Panc1 (cell line): Measurements from ENCODE around the gene NRG2.

ENCODE experiments used
- POLR2AphosphoS5 ChIP-seq: IDR thresholded peaks from 2 replicates; pipeline ENCODE4 v1.6.1; 2012; ENCODE audit warnings: mild to moderate bottlenecking, low read depth, low read length, moderate library complexity
- SIN3A ChIP-seq: IDR thresholded peaks from 2 replicates; pipeline ENCODE4 v1.6.1; 2012; ENCODE audit warnings: low read depth, mild to moderate bottlenecking, low read length, moderate library complexity, borderline replicate concordance; ENCODE audit not compliant: insufficient read depth
- TF ChIP-seq, protein P1 (sequence below): fragments of 450-650 bp; IDR thresholded peaks from 2 replicates; pipeline ENCODE4 v1.5.1; 2017; ENCODE audit warnings: mild to moderate bottlenecking
- TF ChIP-seq, protein P2 (sequence below), 2 experiments: IDR thresholded peaks; 2 replicates each; pipeline ENCODE4 v1.6.1; 2011 to 2012; ENCODE audit warnings: low read depth in 2 of 2, control low read depth in 1 of 2, low read length in 1 of 2, mild to moderate bottlenecking in 1 of 2, moderate library complexity in 1 of 2; ENCODE audit not compliant: insufficient read depth in 1 of 2

DNA sequence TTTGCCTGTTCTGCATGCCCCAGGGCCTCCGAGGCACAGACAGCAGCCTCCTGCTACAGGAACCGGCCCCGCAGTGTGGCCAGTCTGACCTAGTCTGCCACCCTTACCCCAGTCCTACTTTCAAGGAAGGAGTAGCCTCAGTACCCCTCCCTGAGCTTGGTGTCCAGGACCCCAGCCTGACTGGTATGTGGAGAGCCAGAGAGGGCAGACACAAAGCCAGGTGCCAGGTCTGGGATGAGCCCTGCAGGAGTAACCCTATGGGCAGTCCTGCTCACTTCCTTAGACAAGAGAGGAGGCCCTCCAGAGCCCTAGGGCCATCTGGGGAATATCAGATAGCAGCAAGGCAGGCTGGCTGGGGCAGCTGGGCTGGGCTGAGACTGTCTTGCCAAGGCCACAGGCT lies 67.8 kb downstream of the NRG2 start:
- TF ChIP-seq POLR2AphosphoS5: no peak
- TF ChIP-seq, protein P1, sequence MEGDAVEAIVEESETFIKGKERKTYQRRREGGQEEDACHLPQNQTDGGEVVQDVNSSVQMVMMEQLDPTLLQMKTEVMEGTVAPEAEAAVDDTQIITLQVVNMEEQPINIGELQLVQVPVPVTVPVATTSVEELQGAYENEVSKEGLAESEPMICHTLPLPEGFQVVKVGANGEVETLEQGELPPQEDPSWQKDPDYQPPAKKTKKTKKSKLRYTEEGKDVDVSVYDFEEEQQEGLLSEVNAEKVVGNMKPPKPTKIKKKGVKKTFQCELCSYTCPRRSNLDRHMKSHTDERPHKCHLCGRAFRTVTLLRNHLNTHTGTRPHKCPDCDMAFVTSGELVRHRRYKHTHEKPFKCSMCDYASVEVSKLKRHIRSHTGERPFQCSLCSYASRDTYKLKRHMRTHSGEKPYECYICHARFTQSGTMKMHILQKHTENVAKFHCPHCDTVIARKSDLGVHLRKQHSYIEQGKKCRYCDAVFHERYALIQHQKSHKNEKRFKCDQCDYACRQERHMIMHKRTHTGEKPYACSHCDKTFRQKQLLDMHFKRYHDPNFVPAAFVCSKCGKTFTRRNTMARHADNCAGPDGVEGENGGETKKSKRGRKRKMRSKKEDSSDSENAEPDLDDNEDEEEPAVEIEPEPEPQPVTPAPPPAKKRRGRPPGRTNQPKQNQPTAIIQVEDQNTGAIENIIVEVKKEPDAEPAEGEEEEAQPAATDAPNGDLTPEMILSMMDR: no peak
- TF ChIP-seq, protein P2, sequence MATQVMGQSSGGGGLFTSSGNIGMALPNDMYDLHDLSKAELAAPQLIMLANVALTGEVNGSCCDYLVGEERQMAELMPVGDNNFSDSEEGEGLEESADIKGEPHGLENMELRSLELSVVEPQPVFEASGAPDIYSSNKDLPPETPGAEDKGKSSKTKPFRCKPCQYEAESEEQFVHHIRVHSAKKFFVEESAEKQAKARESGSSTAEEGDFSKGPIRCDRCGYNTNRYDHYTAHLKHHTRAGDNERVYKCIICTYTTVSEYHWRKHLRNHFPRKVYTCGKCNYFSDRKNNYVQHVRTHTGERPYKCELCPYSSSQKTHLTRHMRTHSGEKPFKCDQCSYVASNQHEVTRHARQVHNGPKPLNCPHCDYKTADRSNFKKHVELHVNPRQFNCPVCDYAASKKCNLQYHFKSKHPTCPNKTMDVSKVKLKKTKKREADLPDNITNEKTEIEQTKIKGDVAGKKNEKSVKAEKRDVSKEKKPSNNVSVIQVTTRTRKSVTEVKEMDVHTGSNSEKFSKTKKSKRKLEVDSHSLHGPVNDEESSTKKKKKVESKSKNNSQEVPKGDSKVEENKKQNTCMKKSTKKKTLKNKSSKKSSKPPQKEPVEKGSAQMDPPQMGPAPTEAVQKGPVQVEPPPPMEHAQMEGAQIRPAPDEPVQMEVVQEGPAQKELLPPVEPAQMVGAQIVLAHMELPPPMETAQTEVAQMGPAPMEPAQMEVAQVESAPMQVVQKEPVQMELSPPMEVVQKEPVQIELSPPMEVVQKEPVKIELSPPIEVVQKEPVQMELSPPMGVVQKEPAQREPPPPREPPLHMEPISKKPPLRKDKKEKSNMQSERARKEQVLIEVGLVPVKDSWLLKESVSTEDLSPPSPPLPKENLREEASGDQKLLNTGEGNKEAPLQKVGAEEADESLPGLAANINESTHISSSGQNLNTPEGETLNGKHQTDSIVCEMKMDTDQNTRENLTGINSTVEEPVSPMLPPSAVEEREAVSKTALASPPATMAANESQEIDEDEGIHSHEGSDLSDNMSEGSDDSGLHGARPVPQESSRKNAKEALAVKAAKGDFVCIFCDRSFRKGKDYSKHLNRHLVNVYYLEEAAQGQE (IDR thresholded peaks at IDR 0.05; ENCODE audit: insufficient read depth in 1 of 2, low read depth in 2 of 2, low read length in 1 of 2): no peak
- no peak for TF ChIP-seq SIN3A
